ENCODE measurements around the gene SERINC5.
A peak's percentile ranks its signal among the peaks of the same experiment; 100 is the strongest.
"Not testable (repeated sequence)": the region's sequence is repeated elsewhere in the genome, so short reads cannot be mapped to it uniquely, and the experiment has no call there.

SERINC5 gene

DNA sequence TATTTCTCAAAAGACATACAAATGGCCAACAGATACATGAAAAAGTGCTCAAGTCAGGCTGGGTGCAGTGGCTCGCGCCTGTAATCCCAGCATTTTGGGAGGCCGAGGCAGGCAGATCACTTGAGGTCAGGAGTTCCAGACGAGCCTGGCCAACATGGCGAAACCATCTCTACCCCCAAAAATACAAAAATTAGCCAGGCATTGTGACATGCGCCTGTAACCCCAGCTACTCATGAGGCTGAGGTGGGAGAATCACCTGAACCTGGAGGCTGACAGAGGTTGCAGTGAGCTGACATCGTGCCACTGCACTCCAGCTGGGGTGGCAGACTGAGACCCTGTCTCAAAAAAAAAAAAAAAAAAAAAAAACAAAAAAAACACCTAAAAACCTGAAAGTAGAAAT is 119.0 kb downstream of the SERINC5 start:
- DNase-seq (ENCODE audit: low spot score): not testable (repeated sequence)

DNA sequence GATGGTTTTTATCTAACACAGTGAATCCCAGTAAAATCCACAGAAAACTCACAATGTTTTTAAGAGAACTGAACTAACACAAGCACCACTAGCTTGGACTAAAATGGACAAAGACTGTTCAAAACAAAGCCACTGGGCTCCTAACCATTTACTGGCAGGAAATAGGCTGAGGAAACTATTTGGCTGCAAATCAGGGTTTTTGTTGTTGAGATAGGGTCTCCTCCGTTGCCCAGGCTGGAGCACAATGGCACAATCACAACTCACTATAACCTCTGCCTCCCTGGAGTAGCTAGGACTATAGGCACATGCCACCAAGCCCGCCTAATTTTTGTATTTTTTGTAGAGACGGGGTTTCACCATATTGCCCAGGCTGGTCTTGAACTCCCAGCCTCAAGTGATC is 121.0 kb downstream of the SERINC5 start:
- DNase-seq (ENCODE audit: low spot score): no peak

DNA sequence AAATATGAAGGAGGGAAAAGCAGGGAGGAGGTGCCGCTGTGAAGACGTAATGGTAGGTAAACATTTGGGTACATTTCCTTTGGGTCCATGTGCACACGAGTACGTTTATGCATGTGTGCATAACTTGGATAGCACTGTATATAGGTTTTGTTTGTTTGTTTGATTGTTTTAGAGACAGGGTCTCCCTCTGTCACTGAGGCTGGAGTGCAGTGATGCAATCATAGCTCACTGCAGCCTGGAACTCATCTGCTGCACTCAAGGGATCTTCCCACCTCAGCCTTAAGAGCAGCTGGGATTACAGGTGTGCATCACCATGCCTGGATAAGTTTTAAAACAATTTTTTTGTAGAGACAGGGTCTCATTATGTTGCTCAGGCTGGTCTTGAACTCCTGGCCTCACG is 126.7 kb downstream of the SERINC5 start:
- DNase-seq (ENCODE audit: low spot score): no peak

DNA sequence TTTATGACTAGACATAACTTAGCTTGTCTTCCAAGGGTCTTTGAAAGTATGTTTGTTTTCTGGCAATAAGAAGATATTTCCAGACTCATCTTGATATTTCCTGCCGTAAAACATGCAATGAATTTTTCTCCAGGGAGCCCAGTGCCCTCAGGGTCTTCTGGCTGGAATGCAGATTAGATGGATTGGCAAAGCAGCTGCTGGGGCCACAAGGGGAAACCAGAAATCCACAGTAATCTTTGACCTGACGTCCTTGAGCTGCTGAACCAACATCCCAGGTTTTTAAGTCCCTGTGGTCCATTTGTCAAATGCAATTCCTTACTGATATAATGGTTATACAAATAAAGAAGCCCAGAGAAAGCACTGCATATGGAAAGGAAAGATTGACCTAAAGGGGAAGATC is 127.7 kb downstream of the SERINC5 start:
- DNase-seq (ENCODE audit: low spot score): no peak

DNA sequence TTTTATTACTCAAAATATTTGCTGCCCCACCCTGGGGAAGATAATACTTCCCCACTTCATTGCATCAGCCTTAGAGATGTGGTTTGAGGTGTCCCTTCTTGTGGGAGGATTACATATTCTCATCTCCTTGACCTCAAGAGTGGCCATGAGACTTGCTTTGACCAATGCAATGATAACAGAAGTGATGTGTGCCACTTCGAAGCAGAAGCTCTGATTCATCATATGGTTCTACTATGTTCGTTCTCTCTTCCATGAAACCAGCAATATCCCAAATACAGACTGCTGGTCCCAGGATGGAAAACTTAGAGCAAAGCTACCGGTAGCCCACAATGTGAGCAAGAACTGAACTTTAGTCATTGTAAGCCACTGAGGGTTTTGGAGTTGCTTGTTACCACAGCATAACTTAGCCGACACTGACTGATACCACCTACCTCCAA is 128.7 kb downstream of the SERINC5 start:
- DNase-seq (ENCODE audit: low spot score): no peak

DNA sequence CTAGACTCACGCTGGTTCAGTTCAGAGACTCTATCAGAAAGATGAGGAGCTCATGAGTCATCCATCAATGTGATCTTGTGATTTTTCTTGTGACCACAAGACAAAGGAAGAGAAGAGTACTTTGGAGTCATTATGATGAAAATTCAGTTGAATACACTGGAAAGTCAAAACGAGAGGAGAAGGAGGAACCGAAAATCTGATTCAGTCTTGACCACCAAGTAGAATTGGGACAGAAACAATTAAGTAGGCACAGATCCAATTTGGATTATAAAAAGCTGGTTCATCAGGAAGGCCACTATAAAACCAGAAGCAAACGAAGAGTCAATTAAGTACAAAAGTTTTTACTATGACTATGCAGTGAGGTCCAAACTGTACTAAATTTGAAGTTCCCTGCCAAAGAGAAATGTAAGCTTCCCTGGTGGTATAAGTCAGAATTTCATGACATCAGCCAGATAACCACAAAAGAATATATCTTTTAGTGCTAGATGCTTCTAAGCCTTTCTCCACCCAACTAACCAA is 129.8 kb downstream of the SERINC5 start:
- peak; percentile 60 for DNase-seq (ENCODE audit: low spot score)

DNA sequence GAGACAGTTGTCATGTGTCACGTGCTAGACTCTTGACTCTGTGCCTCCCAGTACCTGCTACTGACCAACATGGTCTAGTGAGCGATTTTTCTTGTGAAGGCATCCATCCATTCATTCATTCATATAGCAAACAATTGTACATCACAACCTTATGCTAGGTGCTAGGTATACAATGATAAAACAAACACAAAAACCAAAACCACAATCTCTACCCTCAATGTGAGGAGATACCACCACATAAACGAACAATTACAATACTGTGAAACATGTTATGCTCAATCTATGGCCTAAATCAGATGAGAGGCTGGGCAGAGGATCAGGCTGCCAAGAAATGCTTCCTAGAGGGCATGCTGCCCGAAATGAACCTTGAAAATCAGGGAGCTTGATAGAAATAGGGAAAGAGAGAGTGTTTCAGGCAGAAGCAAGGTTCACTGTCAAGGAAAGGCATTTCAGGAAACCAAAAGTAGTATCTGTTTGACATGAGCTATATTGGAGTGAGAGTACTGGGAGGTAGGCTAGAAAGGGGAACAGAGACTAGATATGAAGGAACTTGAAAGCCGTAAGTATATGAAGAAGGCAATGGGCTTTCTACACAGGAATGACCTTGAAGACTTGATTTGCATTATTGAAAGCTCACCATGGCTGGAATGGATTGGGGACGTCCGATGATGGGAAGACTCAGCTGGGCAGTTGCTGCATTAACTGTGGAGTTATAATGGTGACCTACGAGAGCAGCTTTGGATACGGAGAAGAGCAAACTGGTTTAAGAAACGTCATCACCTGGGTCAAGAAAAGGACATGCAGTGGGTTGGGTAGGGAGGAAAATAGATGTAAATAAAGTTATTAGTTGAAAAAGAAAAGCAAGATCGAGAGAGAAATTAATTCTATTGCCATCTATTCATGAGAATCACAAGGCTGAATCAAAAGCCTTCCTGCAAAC is 130.6 kb downstream of the SERINC5 start:
- DNase-seq (ENCODE audit: low spot score): no peak

DNA sequence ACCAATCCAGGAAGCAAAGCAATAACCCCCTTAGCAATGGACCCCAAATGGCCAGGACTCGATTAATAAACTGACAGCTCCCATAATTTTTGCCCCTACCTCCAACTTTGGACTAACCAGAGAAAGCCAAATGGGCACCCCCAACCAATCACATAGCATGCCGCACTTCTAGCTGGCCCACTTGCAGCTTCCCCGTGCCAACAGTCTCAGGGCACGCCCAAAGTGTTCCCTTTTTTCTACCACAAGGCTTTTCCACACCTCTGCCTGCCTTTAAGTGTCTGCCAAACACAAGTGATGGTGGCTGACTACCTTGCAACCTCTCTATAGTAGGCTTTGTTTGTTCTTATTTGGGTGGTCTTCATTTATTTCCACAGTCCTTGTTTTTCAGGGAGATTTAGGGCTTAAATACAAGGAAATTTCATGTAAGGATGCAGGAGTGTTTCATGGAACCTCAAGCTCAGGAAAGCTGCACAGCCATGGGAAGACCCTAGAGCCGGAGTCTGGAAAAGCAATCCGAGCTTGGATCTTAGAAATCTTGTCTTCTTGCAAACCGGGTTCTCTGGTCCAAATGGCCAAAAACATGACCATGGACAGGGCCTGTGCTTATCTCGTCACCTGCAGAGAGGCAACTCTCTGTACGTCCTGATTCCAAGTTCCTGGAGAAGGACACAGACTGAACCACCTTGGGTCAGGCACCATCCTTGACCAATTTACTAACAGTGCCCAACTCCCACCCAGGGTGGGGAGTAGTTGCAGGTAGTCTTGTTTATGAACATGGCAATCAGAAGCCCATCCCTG is 131.5 kb downstream of the SERINC5 start:
- DNase-seq (ENCODE audit: low spot score): no peak

DNA sequence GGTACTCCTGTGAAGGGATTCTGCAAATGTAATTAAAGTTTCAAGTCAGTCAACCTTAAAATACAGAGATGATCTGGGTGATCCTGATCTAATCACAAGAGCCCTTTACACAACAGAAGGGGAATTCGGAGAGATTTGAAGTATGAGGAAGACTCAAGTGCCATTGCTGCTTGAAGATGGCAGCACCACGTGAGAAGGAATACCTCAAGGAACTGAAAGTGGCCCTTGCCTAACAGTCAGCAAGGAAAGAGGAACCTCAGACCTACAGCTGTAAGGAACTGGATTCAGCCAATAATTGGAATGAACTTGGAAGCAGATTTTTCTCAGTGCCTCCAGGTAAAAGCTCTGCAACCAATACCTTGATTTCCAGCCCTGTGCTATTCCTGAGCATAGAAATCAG is 133.3 kb downstream of the SERINC5 start:
- DNase-seq (ENCODE audit: low spot score): no peak

DNA sequence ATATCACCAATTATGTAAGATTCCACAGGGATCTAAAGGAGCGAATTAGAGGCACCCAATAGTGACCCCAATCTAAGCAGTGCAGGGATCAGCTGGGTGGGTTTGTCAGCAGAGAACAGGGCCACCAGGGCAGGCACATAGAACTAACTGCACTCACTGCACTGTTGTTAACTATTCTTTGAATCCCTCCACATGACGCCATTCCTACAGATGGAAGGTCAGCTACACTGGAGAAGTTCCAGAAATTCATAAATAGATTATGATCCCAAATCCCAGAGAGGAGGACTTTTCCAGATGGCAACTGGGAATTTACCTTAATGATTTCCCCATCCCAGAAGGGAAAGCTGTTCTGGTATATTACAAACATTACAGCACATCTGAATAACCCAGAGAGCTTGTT is 136.5 kb downstream of the SERINC5 start:
- DNase-seq (ENCODE audit: low spot score): no peak

DNA sequence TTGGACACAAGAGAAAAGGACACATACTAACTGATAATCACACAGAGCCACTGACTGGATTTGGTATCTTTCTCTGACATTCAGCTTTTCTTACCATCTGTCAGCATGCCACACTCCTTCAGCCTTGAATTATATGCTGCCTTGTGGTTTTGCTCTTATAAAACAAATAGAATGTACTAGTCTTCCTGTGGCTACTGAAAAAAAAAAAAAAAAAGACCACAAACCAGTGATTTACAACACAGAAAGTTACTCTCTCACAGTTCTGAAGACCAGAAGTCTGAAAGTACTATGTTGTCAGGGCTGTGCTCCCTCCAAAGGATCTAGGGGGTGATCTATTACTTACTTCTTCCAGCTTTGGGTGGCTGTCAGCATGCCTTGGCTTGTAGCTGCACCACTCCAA is 138.4 kb downstream of the SERINC5 start:
- DNase-seq (ENCODE audit: low spot score): no peak

DNA sequence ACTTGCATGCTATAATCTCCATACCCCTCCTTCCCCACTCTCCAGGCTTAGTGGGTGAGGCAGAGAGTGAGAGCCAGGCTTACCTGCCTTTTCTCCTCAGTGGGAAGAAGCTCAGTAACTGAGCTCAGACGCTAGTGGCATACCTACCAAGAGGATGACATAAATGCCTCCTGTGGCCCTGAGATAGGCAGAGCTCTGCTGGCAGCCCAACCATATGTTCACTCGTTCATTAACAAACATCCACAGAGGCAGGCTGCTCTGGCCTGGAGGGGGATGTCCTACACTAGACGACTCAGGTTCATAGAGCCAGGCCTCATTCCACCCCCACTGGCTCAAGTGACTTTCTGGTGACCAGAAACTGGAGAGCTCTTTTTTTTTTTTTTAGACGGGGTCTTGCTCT is 139.4 kb downstream of the SERINC5 start:
- DNase-seq (ENCODE audit: low spot score): no peak

DNA sequence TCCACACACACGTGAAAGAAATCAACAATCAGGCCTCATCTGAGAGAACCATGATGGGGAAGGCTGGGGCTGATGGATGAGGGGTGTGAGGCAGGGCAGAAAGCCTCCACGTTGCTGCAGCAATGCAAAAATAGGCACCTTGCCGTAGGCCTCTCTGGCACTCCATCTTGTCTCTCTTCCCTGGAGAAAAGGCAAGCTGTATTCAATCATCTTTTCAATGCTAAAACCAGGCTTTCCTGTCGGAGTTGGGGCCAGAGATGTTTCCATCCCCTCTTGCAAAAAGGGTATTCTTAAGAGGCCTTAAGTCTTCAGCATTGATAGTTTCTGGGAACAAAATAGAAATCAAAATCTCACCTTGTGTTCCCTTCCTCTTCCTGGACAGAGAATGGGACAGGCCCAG is 139.8 kb downstream of the SERINC5 start:
- DNase-seq (ENCODE audit: low spot score): no peak

DNA sequence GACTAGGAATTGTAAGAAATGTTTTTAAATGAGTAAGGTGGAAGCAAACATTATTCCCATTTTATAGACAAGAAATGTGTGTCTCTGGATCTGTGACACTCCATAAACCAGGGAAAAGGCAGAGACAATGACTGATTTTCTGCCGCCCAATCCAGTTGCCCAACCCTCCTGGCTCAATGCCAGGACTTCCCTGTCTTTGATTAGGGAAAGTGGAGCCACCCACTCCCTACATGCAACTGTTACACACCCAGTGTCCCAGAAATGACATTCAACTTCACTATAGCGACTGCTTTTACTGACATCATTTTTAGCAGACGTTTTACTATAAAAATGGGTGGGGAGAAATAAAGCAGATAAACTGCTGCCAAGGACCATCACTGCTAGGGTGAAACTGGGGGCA is 141.0 kb downstream of the SERINC5 start:
- no peak for DNase-seq (ENCODE audit: low spot score)

DNA sequence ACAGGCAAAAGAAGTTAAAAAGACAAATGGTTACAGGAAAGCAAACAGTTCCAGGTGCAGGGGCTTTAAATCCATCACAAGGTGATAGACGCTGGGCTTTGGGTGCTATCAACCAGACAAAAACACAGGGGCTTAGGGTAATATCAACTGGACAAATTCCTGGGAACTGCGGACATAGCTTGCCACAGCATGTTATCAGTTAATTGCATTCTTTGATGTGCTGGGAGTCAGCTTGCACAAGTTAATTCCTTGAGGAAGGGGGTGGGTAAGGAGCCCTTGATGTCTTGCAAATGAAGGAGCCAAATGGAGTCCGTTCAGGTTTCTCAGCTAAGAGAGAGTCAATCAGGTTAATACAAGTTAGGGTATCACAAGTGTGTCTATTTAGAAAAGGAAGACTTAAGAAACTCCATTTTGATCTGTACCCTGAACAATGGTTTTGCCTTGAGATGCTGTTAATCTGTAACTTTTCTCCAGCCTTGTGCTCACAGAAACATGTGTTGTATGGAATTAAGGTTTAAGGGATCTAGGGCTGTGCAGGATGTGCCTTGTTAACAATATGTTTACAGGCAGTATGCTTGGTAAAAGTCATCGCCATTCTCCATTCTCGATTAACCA is 144.4 kb downstream of the SERINC5 start:
- not testable (repeated sequence) for DNase-seq (ENCODE audit: low spot score)

DNA sequence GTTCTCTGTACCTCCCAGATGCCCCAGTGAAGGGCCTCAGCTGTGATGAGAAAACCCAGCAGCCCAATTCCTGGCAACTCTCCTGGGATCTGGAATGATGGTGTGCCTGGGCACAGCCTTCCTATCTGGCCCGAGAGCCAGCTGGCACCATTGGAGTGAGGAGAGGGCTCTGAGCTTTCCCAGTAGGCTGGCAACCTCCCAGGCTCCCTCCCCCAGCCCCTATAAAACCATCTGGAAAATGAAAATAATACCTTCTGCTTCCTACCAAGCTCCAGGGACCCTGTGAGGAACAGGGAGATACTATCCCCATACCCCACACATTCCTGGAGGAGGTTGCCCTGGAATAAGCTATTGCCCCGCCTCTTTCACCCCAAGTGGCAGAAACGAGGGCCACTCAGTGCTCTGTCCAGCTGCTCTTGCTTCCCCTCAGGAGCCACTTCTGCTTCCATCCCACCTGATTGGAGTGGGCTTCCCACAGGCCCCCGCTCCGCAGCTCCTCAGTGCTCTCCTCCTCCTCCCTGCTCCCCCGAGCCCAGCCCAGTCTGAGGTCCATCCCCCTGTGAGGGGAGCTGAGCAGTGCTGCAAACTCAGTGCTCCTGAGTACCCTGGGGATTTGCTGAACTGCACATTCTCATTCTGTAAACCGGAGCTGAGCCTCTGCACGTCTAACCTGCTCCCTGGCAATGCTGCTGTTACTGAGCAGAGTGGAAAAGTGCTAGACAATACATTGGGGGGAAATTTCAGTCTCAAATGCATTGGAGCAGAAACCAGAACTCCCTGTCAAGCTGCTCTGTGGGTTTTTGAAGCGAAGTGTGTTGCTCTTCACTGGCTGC is 146.0 kb downstream of the SERINC5 start:
- no peak for DNase-seq (ENCODE audit: low spot score)

DNA sequence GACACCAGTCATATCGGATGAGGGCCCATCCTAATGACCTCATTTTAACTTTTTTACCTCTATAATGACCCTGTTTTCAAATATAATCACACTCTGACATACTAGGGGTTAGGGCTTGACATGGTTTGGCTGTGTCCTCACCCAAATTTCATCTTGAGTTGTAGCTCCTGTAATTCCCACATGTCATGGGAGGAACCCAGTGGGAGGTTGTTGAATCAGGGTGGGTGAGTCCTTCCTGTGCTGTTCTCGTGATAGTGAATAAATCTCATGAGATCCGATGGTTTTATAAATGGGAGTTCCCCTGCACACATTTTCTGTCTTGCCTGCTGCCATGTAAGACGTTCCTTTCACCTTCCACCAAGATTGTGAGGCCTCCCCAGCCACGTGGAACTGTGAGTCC is 148.9 kb downstream of the SERINC5 start:
- DNase-seq (ENCODE audit: low spot score): no peak

DNA sequence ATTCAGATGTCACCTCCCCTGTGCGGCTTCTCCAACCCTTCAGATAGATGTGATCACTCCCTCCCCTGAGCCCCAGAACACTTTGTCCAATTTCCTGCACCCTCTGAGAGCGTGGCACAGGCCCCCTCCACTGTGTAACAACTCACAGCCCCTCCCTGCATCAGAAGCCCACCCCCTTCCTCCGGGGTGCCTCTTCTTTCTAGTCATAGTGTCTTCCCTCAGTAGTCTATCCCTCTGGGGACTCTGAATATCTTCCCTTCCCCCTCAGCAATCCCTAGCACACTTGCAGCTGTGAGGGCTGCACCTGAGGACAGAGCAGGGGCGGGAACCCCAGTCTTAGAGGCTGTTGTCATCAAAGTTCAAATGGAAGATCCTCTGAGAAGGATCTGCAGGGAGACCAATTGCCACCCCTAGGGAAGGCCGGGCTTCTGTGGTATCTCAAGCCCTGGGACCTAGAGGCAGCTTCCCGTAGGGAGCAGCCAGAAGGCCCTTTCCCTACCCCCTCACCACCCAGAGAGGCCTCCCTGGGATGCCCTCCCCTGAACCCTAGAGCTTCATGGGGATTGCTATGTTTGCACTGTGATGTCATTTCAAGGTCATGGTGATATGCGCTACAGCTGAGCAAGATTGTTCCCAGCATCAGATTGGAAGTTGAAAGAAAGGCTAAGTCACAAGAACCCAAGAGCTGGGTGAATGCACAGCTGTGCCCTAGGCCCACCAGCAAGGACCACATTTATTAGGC is 150.0 kb downstream of the SERINC5 start:
- no peak for DNase-seq (ENCODE audit: low spot score)

DNA sequence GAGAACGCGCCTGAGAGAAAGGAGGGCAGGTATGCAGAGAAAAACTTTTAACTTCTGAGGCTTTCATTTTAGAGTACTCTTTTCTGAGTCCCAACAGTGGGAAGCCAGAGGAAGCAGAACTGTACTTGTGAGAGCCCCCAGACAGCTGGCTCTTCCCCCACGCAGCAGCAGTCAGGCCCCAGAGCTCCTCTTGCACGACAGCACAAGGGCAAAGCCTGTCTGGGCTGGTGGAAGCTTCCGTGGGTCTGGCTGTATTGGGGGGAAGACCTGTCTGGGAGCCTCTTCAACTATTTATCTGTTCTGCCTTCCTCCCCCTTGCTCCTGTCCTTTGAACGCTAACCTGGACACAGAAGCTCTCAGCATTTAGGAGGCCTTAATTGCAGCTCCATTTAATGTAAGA is 152.5 kb downstream of the SERINC5 start:
- DNase-seq (ENCODE audit: low spot score): no peak

DNA sequence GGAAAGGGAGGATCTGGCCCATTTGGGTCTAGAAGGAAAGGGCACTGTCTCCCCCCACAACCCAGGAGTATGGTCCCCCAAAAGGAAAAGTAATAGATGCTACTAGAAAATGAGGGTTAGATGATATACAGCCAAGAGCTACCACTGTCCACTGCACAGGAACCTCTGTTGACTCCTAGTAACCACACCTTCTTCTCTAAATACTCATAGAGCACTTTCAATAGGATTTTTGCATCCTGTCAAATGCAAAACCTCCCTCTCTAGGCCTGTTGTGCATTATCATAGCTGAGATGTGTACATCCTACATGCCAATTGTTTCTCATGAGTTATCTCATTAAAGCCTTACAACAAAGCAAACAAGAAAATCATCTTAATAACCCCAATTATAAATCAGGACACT is 153.9 kb downstream of the SERINC5 start:
- no peak for DNase-seq (ENCODE audit: low spot score)

DNA sequence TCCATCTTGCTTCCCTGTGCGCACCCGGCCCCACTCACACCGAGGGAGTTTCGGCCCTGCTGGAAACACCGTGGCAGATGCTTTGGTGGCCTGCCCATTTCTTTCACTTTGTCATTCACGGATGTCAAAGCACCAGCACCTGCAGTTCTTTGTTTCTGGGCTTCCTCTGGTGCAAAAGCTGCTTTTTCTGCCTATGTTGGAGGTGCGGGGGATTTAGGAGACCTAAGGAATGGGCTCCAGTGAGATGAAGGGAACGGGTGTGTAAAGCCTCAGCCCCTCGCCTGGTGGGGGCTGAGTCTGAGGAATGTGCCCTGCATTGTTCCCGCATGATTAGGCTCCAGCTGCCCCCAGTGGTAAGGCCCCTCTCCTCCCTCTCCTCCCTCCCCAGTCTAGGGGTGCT is 158.4 kb downstream of the SERINC5 start:
- DNase-seq (ENCODE audit: low spot score): no peak
